ENCODE results near the gene MAPK9. TPM values are rescaled to one million over a fixed set of nuclear protein-coding genes. Genes with fewer than 3 reads are reported as not detected.
A peak's percentile ranks its signal among the peaks of the same experiment; 100 is the strongest.

MAPK9 gene
- total RNA-seq, 2 donors from 2014 or later, result 46.4 to 50.2 TPM

GRCh38 chr5:180329606-180330269 lies 37.9 kb upstream of the MAPK9 start:
- H3K9ac ChIP-seq (ENCODE audit: low read depth in 2 of 2, low read length in 2 of 2), result peak overlapping the region in 1 of 2 donors; percentile 12
- intact Hi-C loops (cut with DNase I), result loop anchor here (5.0 kb wide), 1 partner anchor 202 kb away; no protein-coding TSS in a partner anchor
- TF ChIP-seq, protein P1, sequence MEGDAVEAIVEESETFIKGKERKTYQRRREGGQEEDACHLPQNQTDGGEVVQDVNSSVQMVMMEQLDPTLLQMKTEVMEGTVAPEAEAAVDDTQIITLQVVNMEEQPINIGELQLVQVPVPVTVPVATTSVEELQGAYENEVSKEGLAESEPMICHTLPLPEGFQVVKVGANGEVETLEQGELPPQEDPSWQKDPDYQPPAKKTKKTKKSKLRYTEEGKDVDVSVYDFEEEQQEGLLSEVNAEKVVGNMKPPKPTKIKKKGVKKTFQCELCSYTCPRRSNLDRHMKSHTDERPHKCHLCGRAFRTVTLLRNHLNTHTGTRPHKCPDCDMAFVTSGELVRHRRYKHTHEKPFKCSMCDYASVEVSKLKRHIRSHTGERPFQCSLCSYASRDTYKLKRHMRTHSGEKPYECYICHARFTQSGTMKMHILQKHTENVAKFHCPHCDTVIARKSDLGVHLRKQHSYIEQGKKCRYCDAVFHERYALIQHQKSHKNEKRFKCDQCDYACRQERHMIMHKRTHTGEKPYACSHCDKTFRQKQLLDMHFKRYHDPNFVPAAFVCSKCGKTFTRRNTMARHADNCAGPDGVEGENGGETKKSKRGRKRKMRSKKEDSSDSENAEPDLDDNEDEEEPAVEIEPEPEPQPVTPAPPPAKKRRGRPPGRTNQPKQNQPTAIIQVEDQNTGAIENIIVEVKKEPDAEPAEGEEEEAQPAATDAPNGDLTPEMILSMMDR (IDR thresholded peaks at IDR 0.05), result no peak
- H3K4me3 ChIP-seq, result no peak overlapping the region
- no peak for DNase-seq
- no peaks in the 10 kb centered on the region for H3K4me1 ChIP-seq
- no peaks in the 10 kb centered on the region for H3K9me3 ChIP-seq
- no peaks in the 10 kb centered on the region for H3K27me3 ChIP-seq
- no peaks in the 10 kb centered on the region for H3K36me3 ChIP-seq
- no peak overlapping the region for H3K27ac ChIP-seq

DNA sequence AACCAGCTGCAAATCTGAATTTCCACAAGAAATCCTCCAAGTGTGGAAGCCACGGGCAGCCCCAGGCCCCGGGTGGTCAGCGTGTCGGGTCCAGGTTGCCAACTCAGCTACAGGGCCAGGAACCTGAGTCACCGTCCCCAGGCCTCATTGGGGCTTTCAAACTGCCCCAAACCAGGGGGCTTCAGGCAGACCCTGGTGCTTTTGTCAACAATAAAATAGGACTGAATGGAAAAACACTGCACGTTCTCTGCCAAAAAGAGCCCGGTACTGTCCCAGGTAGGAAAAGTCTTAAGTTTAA lies 37.2 kb upstream of the MAPK9 start:
- Histone ChIP-seq H3K4me3 (no peak overlapping the region), H3K36me3 (no peaks in the 10 kb centered on the region), H3K9me3 (no peaks in the 10 kb centered on the region), H3K9ac (ENCODE audit: low read depth in 2 of 2, low read length in 2 of 2) (no peak overlapping the region), H3K4me1 (no peaks in the 10 kb centered on the region), H3K27ac (no peak overlapping the region), H3K27me3 (no peaks in the 10 kb centered on the region)
- TF ChIP-seq, protein P1 (IDR thresholded peaks at IDR 0.05), result no peak
- intact Hi-C loops (cut with DNase I), result loop anchor here (5.0 kb wide), 1 partner anchor 202 kb away; no protein-coding TSS in a partner anchor
- no peak for DNase-seq

GRCh38 chr5:180328296-180329137 lies 36.6 kb upstream of the MAPK9 start:
- DNase-seq, result peak; percentile 84
- no peak overlapping the region for H3K9ac ChIP-seq (ENCODE audit: low read depth in 2 of 2, low read length in 2 of 2)
- intact Hi-C loops (cut with DNase I), result loop anchor here (5.0 kb wide), 1 partner anchor 201 kb away; no protein-coding TSS in a partner anchor
- H3K36me3 ChIP-seq, result no peaks in the 10 kb centered on the region
- H3K27ac ChIP-seq, result no peak overlapping the region
- TF ChIP-seq, protein P1 (IDR thresholded peaks at IDR 0.05), result peak; percentile 61
- no peaks in the 10 kb centered on the region for H3K9me3 ChIP-seq
- no peaks in the 10 kb centered on the region for H3K4me1 ChIP-seq
- no peak overlapping the region for H3K4me3 ChIP-seq
- H3K27me3 ChIP-seq, result no peaks in the 10 kb centered on the region

DNA sequence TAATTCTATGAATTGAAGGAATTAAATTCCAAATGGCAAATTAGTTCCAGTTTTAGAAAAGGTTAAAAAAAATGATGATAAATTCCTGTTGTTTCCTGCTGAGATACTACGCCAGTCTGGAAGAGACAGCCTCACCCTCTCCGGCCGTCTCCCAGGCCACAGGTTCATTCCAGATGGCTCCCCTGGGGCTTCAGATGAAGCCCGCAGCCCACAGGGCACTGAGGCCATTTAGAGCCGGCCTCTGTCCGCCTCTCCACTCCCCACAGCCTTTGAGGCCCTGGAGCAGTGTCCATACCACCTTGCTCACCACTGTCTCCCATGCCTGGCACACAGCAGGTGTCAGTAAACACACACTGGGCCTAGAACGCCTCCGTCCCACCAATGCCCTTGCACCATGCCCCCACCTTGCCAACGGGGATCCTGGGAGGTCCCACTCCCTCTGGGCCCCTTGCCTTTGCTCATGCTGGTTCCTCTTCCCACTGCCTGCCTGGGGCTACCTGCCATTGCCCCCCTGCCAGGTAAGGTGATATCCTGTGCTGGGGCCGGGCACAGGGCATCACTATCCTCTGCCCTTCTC lies 35.2 kb upstream of the MAPK9 start:
- H3K27me3 ChIP-seq, result no peaks in the 10 kb centered on the region
- H3K4me1 ChIP-seq, result no peaks in the 10 kb centered on the region
- H3K9me3 ChIP-seq, result no peaks in the 10 kb centered on the region
- H3K9ac ChIP-seq (ENCODE audit: low read depth in 2 of 2, low read length in 2 of 2), result no peak overlapping the region
- no peaks in the 10 kb centered on the region for H3K36me3 ChIP-seq
- no peak overlapping the region for H3K4me3 ChIP-seq
- TF ChIP-seq, protein P1 (IDR thresholded peaks at IDR 0.05), result no peak
- no peak overlapping the region for H3K27ac ChIP-seq
- intact Hi-C loops (cut with DNase I), result loop anchor here (5.0 kb wide), 1 partner anchor 200 kb away; no protein-coding TSS in a partner anchor
- DNase-seq, result no peak

- intact Hi-C loops (cut with DNase I), result no loop called here
- Histone ChIP-seq H3K4me1 (no peaks in the 10 kb centered on the region), H3K27ac (no peak overlapping the region), H3K9ac (ENCODE audit: low read depth in 2 of 2, low read length in 2 of 2) (no peak overlapping the region), H3K27me3 (no peaks in the 10 kb centered on the region), H3K9me3 (no peaks in the 10 kb centered on the region), H3K4me3 (no peak overlapping the region), H3K36me3 (no peaks in the 10 kb centered on the region)
- no peak for DNase-seq
- TF ChIP-seq, protein P1 (IDR thresholded peaks at IDR 0.05), result no peak
Measured at GRCh38 chr5:180324601-180324950, 32.7 kb upstream of the MAPK9 start.
